Right lobe of liver (tissue), 6 donors: ENCODE measurements around the gene LTN1. TPM values are rescaled to one million over a fixed set of nuclear protein-coding genes. Genes with fewer than 3 reads are reported as not detected.

Source experiments
- ATAC-seq, 4 donors: fragments of 200-7000 bp; cut with Tn5 transposase; one replicate each; pipeline ENCODE4 v1.9.1; 2020; ENCODE audit warnings: mild to moderate bottlenecking in 4 of 4, moderate library complexity in 4 of 4
- DNase-seq, 3 donors: peaks; one replicate each; pipeline ENCODE4 v3.0.0-alpha.2; 2020
- H3K27ac ChIP-seq, 3 donors: fragments of 200-600 bp; one replicate each; pipeline ENCODE4 v1.8.0; 2022
- H3K27me3 ChIP-seq, 2 donors: fragments of 200-600 bp; one replicate each; pipeline ENCODE4 v1.8.0; 2022
- H3K36me3 ChIP-seq, 4 donors: fragments of 200-600 bp; sonication (generic) in 1 of 4; one replicate each; pipeline versions ENCODE4 v1.5.1 to v1.8.0; 2017 to 2022; ENCODE audit warnings: control low read depth in 1 of 4
- H3K4me1 ChIP-seq, 4 donors: fragments of 200-600 bp; sonication (generic) in 1 of 4; one replicate each; pipeline versions ENCODE4 v1.5.1 to v1.8.0; 2017 to 2022; ENCODE audit warnings: control low read depth in 1 of 4
- H3K4me3 ChIP-seq, 3 donors: fragments of 200-600 bp; one replicate each; pipeline ENCODE4 v1.8.0; 2022
- H3K9me3 ChIP-seq, 4 donors: fragments of 200-600 bp; sonication (generic) in 1 of 4; one replicate each; pipeline versions ENCODE4 v1.5.1 to v1.8.0; 2017 to 2022; ENCODE audit warnings: control low read depth in 1 of 4
- CTCF ChIP-seq, 4 donors: fragments of 200-600 bp in 3 of 4; fragments of 450-650 bp in 1 of 4; IDR thresholded peaks; one replicate each; pipeline versions ENCODE4 v1.5.1 to v1.8.0; 2016 to 2022; ENCODE audit warnings: antibody characterized with exemption in 4 of 4, mild to moderate bottlenecking in 2 of 4
- POLR2A ChIP-seq: fragments of 450-650 bp; IDR thresholded peaks from one replicate; pipeline ENCODE4 v1.6.1; 2017; ENCODE audit warnings: antibody characterized with exemption, mild to moderate bottlenecking
- WGBS: methylation state at CpG from one replicate; pipeline ENCODE4 v1.1.6; 2018; ENCODE audit warnings: low coverage, low lambda C conversion rate; ENCODE audit not compliant: insufficient coverage; ENCODE audit errors: missing lambda C conversion rate; 5-methylcytosine and 5-hydroxymethylcytosine counted together
- intact Hi-C, 2 donors: fragments of 100-400 bp; cut with DNase I; formaldehyde crosslinking; loops; one replicate each; pipeline versions ENCODE4 v1.11.2 to v1.14.1; 2022
- total RNA-seq, 6 experiments: library from RNA; depleted of rRNA in 2 of 6; stranded (reverse); fragments of >200 nt in 2 of 6; fragmentation: NEBNext Ultra II Directional in 3 of 6; extraction: Animal tissue kit (Norgen Biotek cat#: 25700) in 3 of 6; gene quantifications; one replicate each; pipeline versions ENCODE4 v1.1.0 to v1.2.4, GENCODE V29; 2016 to 2023
- donor health status: DM: no; HTN: yes; CAD: no.
- donor health status: DM: no; HTN: no; CAD: no.
- donor health status: DM: no; HTN: no; CAD: no.
- donor health status: DM: no; HTN: yes; CAD: no.
- donor health status: DM: no; HTN: yes; CAD: no.

LTN1 gene
- total RNA-seq, 6 experiments from 2014 or later, result 10.7 to 13.9 (median 12.7) TPM

- intact Hi-C loops, result no loop called here
- WGBS, result 89% methylated on average over 1 of the region's 1 CpG
Observed at GRCh38 chr21:28960245-28960644, 32.4 kb downstream of the LTN1 start.

GRCh38 chr21:28959367-28960099 lies 33.1 kb downstream of the LTN1 start:
- DNase-seq, result no peak
- H3K4me1 ChIP-seq, result no peaks in the 10 kb centered on the region
- WGBS, result 90% methylated on average over 7 of the region's 7 CpGs
- no peak overlapping the region for H3K27ac ChIP-seq
- H3K4me3 ChIP-seq, result no peak overlapping the region
- H3K27me3 ChIP-seq, result no peaks in the 10 kb centered on the region
- TF ChIP-seq CTCF (IDR thresholded peaks at IDR 0.05) (no peak), POLR2A (no peak)
- ATAC-seq, result no peak
- no peaks in the 10 kb centered on the region for H3K9me3 ChIP-seq
- intact Hi-C loops, result no loop called here
- H3K36me3 ChIP-seq, result peaks cover 0 to 57% (median 8%) of the 10 kb centered on the region in 4 donors

More at GRCh38 chr21:28960245-28960644, 32.4 kb downstream of the LTN1 start:
- Histone ChIP-seq H3K27me3 (no peaks in the 10 kb centered on the region), H3K9me3 (no peaks in the 10 kb centered on the region), H3K4me3 (no peak overlapping the region), H3K27ac (no peak overlapping the region), H3K4me1 (no peaks in the 10 kb centered on the region), H3K36me3 (peaks cover 0 to 59% (median 10%) of the 10 kb centered on the region in 4 donors)
- TF ChIP-seq CTCF (IDR thresholded peaks at IDR 0.05) (no peak), POLR2A (no peak)
- ATAC-seq (no peak), DNase-seq (no peak)

GRCh38 chr21:28953247-28953646 lies 39.4 kb downstream of the LTN1 start:
- WGBS, result 100% methylated on average over 2 of the region's 2 CpGs
- no peaks in the 10 kb centered on the region for H3K4me1 ChIP-seq
- intact Hi-C loops, result no loop called here
- ATAC-seq (no peak), DNase-seq (no peak)
- no peak overlapping the region for H3K27ac ChIP-seq
- H3K4me3 ChIP-seq, result no peak overlapping the region
- no peak for TF ChIP-seq POLR2A
- no peak for TF ChIP-seq CTCF (IDR thresholded peaks at IDR 0.05)
- H3K27me3 ChIP-seq, result no peaks in the 10 kb centered on the region
- no peaks in the 10 kb centered on the region for H3K9me3 ChIP-seq
- H3K36me3 ChIP-seq, result peaks cover 0 to 35% (median 15%) of the 10 kb centered on the region in 4 donors

- Histone ChIP-seq H3K27me3 (no peaks in the 10 kb centered on the region), H3K36me3 (peaks cover 0 to 33% (median 14%) of the 10 kb centered on the region in 4 donors)
- 90% methylated on average over 1 of the region's 1 CpG for WGBS
Observed at GRCh38 chr21:28952686-28953085, 40.0 kb downstream of the LTN1 start.

More at GRCh38 chr21:28952686-28953085, 40.0 kb downstream of the LTN1 start:
- ATAC-seq (no peak), DNase-seq (no peak)
- Histone ChIP-seq H3K27ac (no peak overlapping the region), H3K9me3 (no peaks in the 10 kb centered on the region), H3K4me1 (no peaks in the 10 kb centered on the region), H3K4me3 (no peak overlapping the region)
- no peak for TF ChIP-seq CTCF (IDR thresholded peaks at IDR 0.05)
- TF ChIP-seq POLR2A, result no peak
- intact Hi-C loops, result no loop called here
